ENCODE measurements around the gene PCNX2.
"Not testable (repeated sequence)": the region's sequence is repeated elsewhere in the genome, so short reads cannot be mapped to it uniquely, and the experiment has no call there.

PCNX2 gene

DNA sequence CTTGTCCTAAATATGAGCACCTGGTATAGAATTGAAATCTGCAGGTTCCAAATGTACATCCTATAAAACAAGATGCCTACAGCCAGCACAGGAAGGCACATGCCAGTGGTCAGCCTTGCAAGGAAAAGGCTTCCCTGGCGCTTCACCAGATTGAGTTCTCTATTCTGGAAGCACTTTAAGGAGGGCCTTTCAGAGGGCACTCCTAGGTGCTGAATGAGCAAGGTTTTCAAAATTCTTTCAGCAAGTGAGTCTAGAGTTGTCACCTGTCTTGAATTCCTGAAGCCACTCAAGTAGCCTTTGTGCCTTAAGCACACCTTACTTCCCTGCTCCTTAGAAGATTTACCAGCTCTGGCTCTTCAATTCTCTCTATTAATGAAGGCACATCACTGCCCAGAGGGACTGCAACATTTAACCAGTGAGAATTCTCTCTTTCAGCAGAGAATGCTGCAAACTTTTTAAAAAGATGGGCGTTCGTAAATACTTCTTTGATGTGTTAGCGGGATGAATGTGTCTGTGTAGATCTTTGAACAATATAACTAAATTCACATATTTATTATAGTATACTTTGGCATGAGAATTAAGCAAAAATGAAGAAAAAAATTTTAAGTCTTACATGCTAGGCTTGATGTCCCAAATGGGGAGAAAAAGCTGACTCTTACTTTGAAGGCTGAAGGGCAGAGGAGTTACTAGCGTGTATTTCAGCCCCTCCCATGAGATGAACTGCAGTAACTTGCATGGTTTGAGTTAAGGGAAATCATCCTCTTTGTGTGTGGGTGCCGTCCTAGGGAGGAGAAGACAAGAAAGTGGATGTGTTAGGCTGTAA lies 183.1 kb downstream of the PCNX2 start:
- no CpG with 5 or more reads among the region's 6 CpGs for WGBS (ENCODE audit: extremely low coverage, insufficient coverage, low lambda C conversion rate)
- H3K79me2 ChIP-seq (ENCODE audit: control insufficient read depth, insufficient read depth, low read length) = no peaks in the 10 kb centered on the region
- no peaks in the 10 kb centered on the region for H3K36me3 ChIP-seq (ENCODE audit: control insufficient read depth, insufficient read depth, low read length)
- H3K27me3 ChIP-seq (ENCODE audit: insufficient read depth, low read length, poor library complexity) = no peaks in the 10 kb centered on the region
- peak overlapping the region; percentile 52 for H2BK120ac ChIP-seq (ENCODE audit: low read depth, low read length)
- H3K79me1 ChIP-seq (ENCODE audit: low read length) = no peaks in the 10 kb centered on the region
- H3K4me3 ChIP-seq (ENCODE audit: low read length) = no peak overlapping the region
- peak overlapping the region; percentile 79 for H3K56ac ChIP-seq (ENCODE audit: low read length)
- H2AK5ac ChIP-seq (ENCODE audit: low read length) = no peak overlapping the region
- no peak overlapping the region for H3K4me2 ChIP-seq (ENCODE audit: low read length)
- H4K5ac ChIP-seq (ENCODE audit: low read length) = no peak overlapping the region
- H2BK15ac ChIP-seq (replicated peaks; ENCODE audit: low read depth) = no peak overlapping the region
- H3K23ac ChIP-seq (ENCODE audit: low read length) = no peak overlapping the region
- peak overlapping the region; percentile 88 for H2BK5ac ChIP-seq (ENCODE audit: low read length)
- peak overlapping the region; percentile 96 for H3K4ac ChIP-seq (ENCODE audit: low read depth, low read length)
- no peak overlapping the region for H4K8ac ChIP-seq (ENCODE audit: low read depth, low read length)
- peak overlapping the region; percentile 86 for H3K27ac ChIP-seq (ENCODE audit: low read depth, low read length)
- peaks cover 13% of the 10 kb centered on the region for H3K4me1 ChIP-seq (ENCODE audit: control insufficient read depth, low read depth, low read length)
- H3K9ac ChIP-seq (ENCODE audit: low read length) = peak overlapping the region; percentile 47
- peak; percentile 74 for DNase-seq
- H3K18ac ChIP-seq (ENCODE audit: low read length) = peak overlapping the region; percentile 75

DNA sequence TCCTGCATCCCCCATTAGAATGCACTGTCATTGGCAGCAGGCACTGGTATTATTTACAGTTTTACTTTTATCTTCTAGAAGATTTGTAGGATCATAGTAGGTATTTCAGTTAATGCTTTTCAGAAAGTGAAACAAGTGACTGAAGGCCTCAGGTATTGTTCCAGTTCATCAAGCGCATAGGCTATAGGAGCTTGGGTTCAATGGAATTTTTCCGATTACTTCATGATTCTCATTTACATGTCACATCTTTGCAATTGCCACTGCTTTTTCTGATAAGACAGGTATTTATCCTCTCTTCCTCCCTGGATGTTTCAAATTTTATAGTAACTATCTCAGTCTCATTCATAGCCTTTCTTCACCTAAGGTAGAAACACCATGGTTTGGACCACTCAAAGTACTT lies 183.8 kb downstream of the PCNX2 start:
- no peak overlapping the region for H2BK15ac ChIP-seq (replicated peaks; ENCODE audit: low read depth)
- no peaks in the 10 kb centered on the region for H3K79me1 ChIP-seq (ENCODE audit: low read length)
- no peak overlapping the region for H3K56ac ChIP-seq (ENCODE audit: low read length)
- H3K36me3 ChIP-seq (ENCODE audit: control insufficient read depth, insufficient read depth, low read length) = no peaks in the 10 kb centered on the region
- H4K5ac ChIP-seq (ENCODE audit: low read length) = no peak overlapping the region
- H3K23ac ChIP-seq (ENCODE audit: low read length) = no peak overlapping the region
- no peak overlapping the region for H2BK5ac ChIP-seq (ENCODE audit: low read length)
- H2BK120ac ChIP-seq (ENCODE audit: low read depth, low read length) = no peak overlapping the region
- H4K8ac ChIP-seq (ENCODE audit: low read depth, low read length) = no peak overlapping the region
- no CpG with 5 or more reads among the region's 2 CpGs for WGBS (ENCODE audit: extremely low coverage, insufficient coverage, low lambda C conversion rate)
- H3K4me3 ChIP-seq (ENCODE audit: low read length) = no peak overlapping the region
- H3K9ac ChIP-seq (ENCODE audit: low read length) = no peak overlapping the region
- H2AK5ac ChIP-seq (ENCODE audit: low read length) = no peak overlapping the region
- H3K4ac ChIP-seq (ENCODE audit: low read depth, low read length) = no peak overlapping the region
- no peak overlapping the region for H3K4me2 ChIP-seq (ENCODE audit: low read length)
- peak overlapping the region; percentile 42 for H3K27ac ChIP-seq (ENCODE audit: low read depth, low read length)
- H3K27me3 ChIP-seq (ENCODE audit: insufficient read depth, low read length, poor library complexity) = no peaks in the 10 kb centered on the region
- peak overlapping the region; percentile 71 for H3K18ac ChIP-seq (ENCODE audit: low read length)
- no peaks in the 10 kb centered on the region for H3K79me2 ChIP-seq (ENCODE audit: control insufficient read depth, insufficient read depth, low read length)
- no peak for DNase-seq
- H3K4me1 ChIP-seq (ENCODE audit: control insufficient read depth, low read depth, low read length) = peaks cover 13% of the 10 kb centered on the region

- no peak overlapping the region for H3K9ac ChIP-seq (ENCODE audit: low read length)
- H3K36me3 ChIP-seq (ENCODE audit: control insufficient read depth, insufficient read depth, low read length) = no peaks in the 10 kb centered on the region
- no peak overlapping the region for H2BK15ac ChIP-seq (replicated peaks; ENCODE audit: low read depth)
- H3K79me2 ChIP-seq (ENCODE audit: control insufficient read depth, insufficient read depth, low read length) = no peaks in the 10 kb centered on the region
- no peak overlapping the region for H3K18ac ChIP-seq (ENCODE audit: low read length)
- no peak for DNase-seq
- no peak overlapping the region for H2BK120ac ChIP-seq (ENCODE audit: low read depth, low read length)
- H3K4me1 ChIP-seq (ENCODE audit: control insufficient read depth, low read depth, low read length) = peaks cover 8% of the 10 kb centered on the region
- no peaks in the 10 kb centered on the region for H3K27me3 ChIP-seq (ENCODE audit: insufficient read depth, low read length, poor library complexity)
- H4K8ac ChIP-seq (ENCODE audit: low read depth, low read length) = no peak overlapping the region
- no peak overlapping the region for H2AK5ac ChIP-seq (ENCODE audit: low read length)
- H3K27ac ChIP-seq (ENCODE audit: low read depth, low read length) = no peak overlapping the region
- H3K79me1 ChIP-seq (ENCODE audit: low read length) = no peaks in the 10 kb centered on the region
- H3K4me2 ChIP-seq (ENCODE audit: low read length) = no peak overlapping the region
- H4K5ac ChIP-seq (ENCODE audit: low read length) = no peak overlapping the region
- H3K23ac ChIP-seq (ENCODE audit: low read length) = no peak overlapping the region
- peak overlapping the region; percentile 10 for H3K56ac ChIP-seq (ENCODE audit: low read length)
- no peak overlapping the region for H2BK5ac ChIP-seq (ENCODE audit: low read length)
- no peak overlapping the region for H3K4me3 ChIP-seq (ENCODE audit: low read length)
- no peak overlapping the region for H3K4ac ChIP-seq (ENCODE audit: low read depth, low read length)
- no CpG with 5 or more reads among the region's 6 CpGs for WGBS (ENCODE audit: extremely low coverage, insufficient coverage, low lambda C conversion rate)
Observed at GRCh38 chr1:233109096-233109495, 186.4 kb downstream of the PCNX2 start.

DNA sequence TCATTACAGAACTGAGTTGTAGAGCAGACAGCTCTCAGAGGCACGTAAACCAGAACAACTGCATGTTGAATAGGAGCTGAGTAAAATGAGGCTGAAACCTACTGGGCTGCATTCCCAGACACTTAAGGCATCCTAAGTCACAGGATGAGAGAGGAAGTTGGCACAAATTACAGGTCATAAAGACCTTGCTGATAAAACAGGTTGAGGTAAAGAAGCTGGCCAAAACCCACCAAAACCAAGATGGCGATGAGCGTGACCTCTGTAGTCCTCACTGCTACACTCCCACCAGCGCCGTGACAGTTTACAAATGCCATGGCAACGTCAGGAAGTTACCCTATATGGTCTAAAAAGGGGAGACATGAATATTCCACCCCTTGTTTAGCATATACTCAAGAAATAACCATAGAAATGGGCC lies 187.8 kb downstream of the PCNX2 start:
- H3K79me2 ChIP-seq (ENCODE audit: control insufficient read depth, insufficient read depth, low read length); H2AK5ac ChIP-seq (ENCODE audit: low read length); H2BK5ac ChIP-seq (ENCODE audit: low read length); H3K9ac ChIP-seq (ENCODE audit: low read length); H3K79me1 ChIP-seq (ENCODE audit: low read length); H4K8ac ChIP-seq (ENCODE audit: low read depth, low read length); H2BK15ac ChIP-seq (replicated peaks; ENCODE audit: low read depth); H3K4ac ChIP-seq (ENCODE audit: low read depth, low read length); H3K23ac ChIP-seq (ENCODE audit: low read length); H3K4me1 ChIP-seq (ENCODE audit: control insufficient read depth, low read depth, low read length); H3K36me3 ChIP-seq (ENCODE audit: control insufficient read depth, insufficient read depth, low read length); H3K56ac ChIP-seq (ENCODE audit: low read length); H2BK120ac ChIP-seq (ENCODE audit: low read depth, low read length); H3K27ac ChIP-seq (ENCODE audit: low read depth, low read length); H4K5ac ChIP-seq (ENCODE audit: low read length); H3K18ac ChIP-seq (ENCODE audit: low read length); H3K4me2 ChIP-seq (ENCODE audit: low read length); H3K27me3 ChIP-seq (ENCODE audit: insufficient read depth, low read length, poor library complexity); H3K4me3 ChIP-seq (ENCODE audit: low read length): not testable (repeated sequence)
- no CpG with 5 or more reads among the region's 6 CpGs for WGBS (ENCODE audit: extremely low coverage, insufficient coverage, low lambda C conversion rate)
- peak; percentile 77 for DNase-seq

GRCh38 chr1:233107130-233107660 lies 188.3 kb downstream of the PCNX2 start:
- Histone ChIP-seq H3K27ac (ENCODE audit: low read depth, low read length) (no peak overlapping the region), H4K8ac (ENCODE audit: low read depth, low read length) (no peak overlapping the region), H3K4ac (ENCODE audit: low read depth, low read length) (no peak overlapping the region), H3K4me1 (ENCODE audit: control insufficient read depth, low read depth, low read length) (no peaks in the 10 kb centered on the region), H2BK5ac (ENCODE audit: low read length) (no peak overlapping the region), H3K4me3 (ENCODE audit: low read length) (no peak overlapping the region), H2BK120ac (ENCODE audit: low read depth, low read length) (no peak overlapping the region), H3K18ac (ENCODE audit: low read length) (no peak overlapping the region), H2AK5ac (ENCODE audit: low read length) (no peak overlapping the region), H3K27me3 (ENCODE audit: insufficient read depth, low read length, poor library complexity) (no peaks in the 10 kb centered on the region), H3K9ac (ENCODE audit: low read length) (no peak overlapping the region), H3K36me3 (ENCODE audit: control insufficient read depth, insufficient read depth, low read length) (no peaks in the 10 kb centered on the region), H3K23ac (ENCODE audit: low read length) (no peak overlapping the region), H3K4me2 (ENCODE audit: low read length) (no peak overlapping the region), H3K56ac (ENCODE audit: low read length) (no peak overlapping the region), H2BK15ac (replicated peaks; ENCODE audit: low read depth) (no peak overlapping the region), H4K5ac (ENCODE audit: low read length) (no peak overlapping the region), H3K79me2 (ENCODE audit: control insufficient read depth, insufficient read depth, low read length) (no peaks in the 10 kb centered on the region), H3K79me1 (ENCODE audit: low read length) (no peaks in the 10 kb centered on the region)
- DNase-seq = no peak
- WGBS (ENCODE audit: extremely low coverage, insufficient coverage, low lambda C conversion rate) = no CpG with 5 or more reads among the region's 1 CpG
